ENCODE results near the gene PCSK5.

DNA sequence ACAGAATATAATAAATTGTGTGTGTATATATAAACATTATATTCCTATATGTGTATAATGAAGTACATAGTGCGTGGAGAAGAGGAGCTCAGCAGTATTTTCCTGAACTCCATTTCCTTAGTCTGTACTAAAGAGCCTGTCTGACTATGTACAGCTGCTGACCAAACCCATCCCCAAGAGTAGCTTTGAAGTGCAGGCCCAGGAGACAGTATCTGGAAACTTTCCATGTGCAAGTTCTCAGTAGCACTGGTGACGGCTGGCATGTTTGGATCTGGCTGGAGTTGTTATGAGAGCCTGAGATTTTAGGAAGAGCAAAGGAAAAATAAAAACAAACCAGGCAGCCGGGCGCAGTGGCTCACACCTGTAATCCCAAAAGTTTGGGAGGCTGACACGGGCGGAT lies 259.5 kb downstream of the PCSK5 start:
- TF ChIP-seq FOXA1 (IDR thresholded peaks at IDR 0.05) = no peak
- TF ChIP-seq YY1 (IDR thresholded peaks at IDR 0.05) = no peak
- TF ChIP-seq, protein P1, sequence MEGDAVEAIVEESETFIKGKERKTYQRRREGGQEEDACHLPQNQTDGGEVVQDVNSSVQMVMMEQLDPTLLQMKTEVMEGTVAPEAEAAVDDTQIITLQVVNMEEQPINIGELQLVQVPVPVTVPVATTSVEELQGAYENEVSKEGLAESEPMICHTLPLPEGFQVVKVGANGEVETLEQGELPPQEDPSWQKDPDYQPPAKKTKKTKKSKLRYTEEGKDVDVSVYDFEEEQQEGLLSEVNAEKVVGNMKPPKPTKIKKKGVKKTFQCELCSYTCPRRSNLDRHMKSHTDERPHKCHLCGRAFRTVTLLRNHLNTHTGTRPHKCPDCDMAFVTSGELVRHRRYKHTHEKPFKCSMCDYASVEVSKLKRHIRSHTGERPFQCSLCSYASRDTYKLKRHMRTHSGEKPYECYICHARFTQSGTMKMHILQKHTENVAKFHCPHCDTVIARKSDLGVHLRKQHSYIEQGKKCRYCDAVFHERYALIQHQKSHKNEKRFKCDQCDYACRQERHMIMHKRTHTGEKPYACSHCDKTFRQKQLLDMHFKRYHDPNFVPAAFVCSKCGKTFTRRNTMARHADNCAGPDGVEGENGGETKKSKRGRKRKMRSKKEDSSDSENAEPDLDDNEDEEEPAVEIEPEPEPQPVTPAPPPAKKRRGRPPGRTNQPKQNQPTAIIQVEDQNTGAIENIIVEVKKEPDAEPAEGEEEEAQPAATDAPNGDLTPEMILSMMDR (IDR thresholded peaks at IDR 0.05; ENCODE audit: low read depth, low read length, missing input control) = no peak
